Neural cell (in vitro differentiated cells): ENCODE measurements around the gene SLC24A3.

Experiments used
- CTCF ChIP-seq: fragments of 450-650 bp; IDR thresholded peaks from 2 replicates; pipeline ENCODE4 v1.5.1; 2014; ENCODE audit warnings: antibody characterized with exemption, mild to moderate bottlenecking, moderate library complexity; ENCODE audit not compliant: poor library complexity, severe bottlenecking
- EP300 ChIP-seq: fragments of 450-650 bp; conservative IDR thresholded peaks from 2 replicates; pipeline ENCODE4 v1.6.1; 2014; ENCODE audit warnings: antibody characterized with exemption, mild to moderate bottlenecking, moderate library complexity; ENCODE audit not compliant: poor library complexity, severe bottlenecking
- EZH2 ChIP-seq: fragments of 200-600, 300-800 bp; shearing (Covaris generic), sonication (generic); IDR thresholded peaks from 2 replicates; pipeline ENCODE4 v1.6.1; 2014; ENCODE audit warnings: antibody characterized with exemption, low read length, borderline replicate concordance, mild to moderate bottlenecking; ENCODE audit not compliant: insufficient read depth, poor library complexity, severe bottlenecking
- POLR2AphosphoS5 ChIP-seq: IDR thresholded peaks from 2 replicates; pipeline ENCODE4 v1.6.1; 2012
- TF ChIP-seq, protein P1 (sequence below): IDR thresholded peaks from 2 replicates; pipeline ENCODE4 v1.6.1; 2012; ENCODE audit warnings: borderline replicate concordance

DNA sequence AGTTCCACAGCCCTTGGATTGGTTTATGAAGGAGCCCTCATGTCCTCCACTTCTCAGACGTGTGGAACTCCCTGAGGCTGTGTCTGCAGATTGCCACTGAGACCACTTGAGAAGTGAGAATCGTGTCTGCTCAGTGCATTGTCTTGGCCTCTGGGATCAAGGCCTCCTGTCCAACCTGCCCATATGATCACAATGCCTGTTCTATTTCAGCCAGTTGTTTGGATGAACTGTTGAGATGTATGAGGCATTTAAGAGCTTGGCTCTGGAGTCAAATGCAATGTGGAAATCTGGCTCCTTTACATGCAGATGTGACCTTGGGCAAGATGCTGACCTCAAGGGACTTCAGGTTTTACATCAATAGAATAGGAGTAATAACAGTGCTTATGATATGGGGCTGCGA lies 125.9 kb downstream of the SLC24A3 start:
- TF ChIP-seq EZH2 (no peak), CTCF (no peak), POLR2AphosphoS5 (no peak), EP300 (no peak)
- TF ChIP-seq, protein P1, sequence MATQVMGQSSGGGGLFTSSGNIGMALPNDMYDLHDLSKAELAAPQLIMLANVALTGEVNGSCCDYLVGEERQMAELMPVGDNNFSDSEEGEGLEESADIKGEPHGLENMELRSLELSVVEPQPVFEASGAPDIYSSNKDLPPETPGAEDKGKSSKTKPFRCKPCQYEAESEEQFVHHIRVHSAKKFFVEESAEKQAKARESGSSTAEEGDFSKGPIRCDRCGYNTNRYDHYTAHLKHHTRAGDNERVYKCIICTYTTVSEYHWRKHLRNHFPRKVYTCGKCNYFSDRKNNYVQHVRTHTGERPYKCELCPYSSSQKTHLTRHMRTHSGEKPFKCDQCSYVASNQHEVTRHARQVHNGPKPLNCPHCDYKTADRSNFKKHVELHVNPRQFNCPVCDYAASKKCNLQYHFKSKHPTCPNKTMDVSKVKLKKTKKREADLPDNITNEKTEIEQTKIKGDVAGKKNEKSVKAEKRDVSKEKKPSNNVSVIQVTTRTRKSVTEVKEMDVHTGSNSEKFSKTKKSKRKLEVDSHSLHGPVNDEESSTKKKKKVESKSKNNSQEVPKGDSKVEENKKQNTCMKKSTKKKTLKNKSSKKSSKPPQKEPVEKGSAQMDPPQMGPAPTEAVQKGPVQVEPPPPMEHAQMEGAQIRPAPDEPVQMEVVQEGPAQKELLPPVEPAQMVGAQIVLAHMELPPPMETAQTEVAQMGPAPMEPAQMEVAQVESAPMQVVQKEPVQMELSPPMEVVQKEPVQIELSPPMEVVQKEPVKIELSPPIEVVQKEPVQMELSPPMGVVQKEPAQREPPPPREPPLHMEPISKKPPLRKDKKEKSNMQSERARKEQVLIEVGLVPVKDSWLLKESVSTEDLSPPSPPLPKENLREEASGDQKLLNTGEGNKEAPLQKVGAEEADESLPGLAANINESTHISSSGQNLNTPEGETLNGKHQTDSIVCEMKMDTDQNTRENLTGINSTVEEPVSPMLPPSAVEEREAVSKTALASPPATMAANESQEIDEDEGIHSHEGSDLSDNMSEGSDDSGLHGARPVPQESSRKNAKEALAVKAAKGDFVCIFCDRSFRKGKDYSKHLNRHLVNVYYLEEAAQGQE, result no peak
